ENCODE data around the gene TRUB1.
A peak's percentile ranks its signal among the peaks of the same experiment; 100 is the strongest.
"Not testable (repeated sequence)": the region's sequence is repeated elsewhere in the genome, so short reads cannot be mapped to it uniquely, and the experiment has no call there.

TRUB1 gene

DNA sequence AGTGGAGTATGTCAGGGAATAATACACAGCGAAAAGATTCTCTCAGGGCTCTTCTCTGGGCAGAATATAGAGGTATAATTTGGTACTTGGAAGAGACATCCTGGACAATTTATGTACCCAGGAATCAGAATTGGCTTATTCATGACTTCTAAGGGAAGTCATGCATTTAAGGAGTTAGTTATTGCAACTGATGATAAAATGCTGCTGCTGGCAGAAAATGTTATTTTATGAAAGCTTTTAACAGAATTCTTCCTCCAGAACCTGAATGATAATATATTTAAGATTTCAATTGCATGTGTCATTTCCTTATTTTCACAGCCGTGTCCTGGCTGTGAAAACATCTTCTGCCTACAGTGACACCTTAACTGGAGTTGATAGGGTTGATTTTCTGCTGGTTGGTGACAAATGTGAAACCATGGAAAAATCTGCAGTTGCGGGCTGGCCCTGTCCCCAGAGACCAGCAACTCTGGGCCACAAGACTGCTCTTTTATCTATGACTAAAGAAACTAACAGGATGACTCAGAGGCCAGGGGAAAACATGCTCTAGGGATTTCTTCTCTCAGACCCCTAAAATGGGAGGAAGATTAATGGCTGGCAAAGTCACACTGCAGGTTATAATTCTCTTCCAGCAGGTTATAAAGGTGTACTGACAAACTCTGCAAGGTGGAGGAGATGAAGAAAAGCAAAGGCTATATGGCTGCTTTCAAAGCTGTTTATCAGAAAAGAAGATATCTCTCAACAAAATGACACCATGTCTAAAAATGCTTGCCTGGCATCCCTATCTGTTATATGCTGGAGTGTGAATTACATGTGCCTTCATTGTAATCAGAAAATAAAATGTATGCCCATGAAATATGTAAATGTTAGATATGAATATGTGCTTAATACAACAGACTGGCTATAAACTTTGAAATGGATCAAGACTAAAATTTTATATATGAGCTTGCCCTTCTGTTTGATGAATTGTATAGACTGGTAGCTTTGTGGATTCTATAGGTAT is 12.1 kb upstream of the TRUB1 start:
- DNase-seq (ENCODE audit: low spot score): peak; percentile 66

DNA sequence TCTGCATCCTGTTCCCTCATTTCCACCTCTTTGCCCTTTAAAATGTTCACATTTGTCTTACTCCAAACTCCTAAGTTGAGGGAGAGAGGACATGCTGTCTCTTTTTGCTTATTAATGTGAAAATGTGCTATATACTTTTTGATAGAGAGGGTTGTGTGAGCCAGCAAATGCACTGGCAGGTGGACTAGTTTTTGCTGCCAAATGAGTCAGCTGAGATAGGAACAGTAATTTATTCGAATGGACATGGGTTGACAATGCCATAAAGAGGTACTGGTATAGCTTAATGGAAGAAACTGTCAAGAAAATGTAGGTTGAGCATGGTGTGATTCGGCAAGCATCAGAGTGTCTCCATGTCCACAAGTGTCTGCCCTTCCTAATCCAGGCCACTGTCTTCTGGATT is 9.2 kb upstream of the TRUB1 start:
- DNase-seq (ENCODE audit: low spot score): no peak

GRCh38 chr10:114930320-114930719 is 7.7 kb upstream of the TRUB1 start:
- DNase-seq (ENCODE audit: low spot score): peak; percentile 11

GRCh38 chr10:114931072-114931679 is 6.8 kb upstream of the TRUB1 start:
- no peak for DNase-seq (ENCODE audit: low spot score)

GRCh38 chr10:114932225-114932624 is 5.8 kb upstream of the TRUB1 start:
- no peak for DNase-seq (ENCODE audit: low spot score)

DNA sequence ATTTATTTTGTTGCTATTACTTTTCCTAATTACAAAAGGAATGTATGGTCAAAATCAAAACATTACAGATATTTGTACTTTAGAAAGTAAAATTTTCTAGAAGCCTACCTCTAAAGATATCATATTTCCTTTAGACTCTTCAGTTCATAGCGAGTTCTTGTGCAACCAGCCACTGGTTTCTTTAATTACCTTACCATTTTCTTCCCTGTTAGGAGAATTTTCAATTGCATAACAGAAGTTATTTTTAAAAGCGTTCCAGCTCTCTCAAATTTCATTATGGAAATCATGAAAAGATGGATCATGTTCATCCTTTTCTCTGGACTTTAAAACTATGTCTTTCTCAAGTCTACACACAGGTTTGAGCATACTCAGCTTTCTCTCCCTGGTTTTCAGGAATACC is 5.0 kb upstream of the TRUB1 start:
- no peak for DNase-seq (ENCODE audit: low spot score)

DNA sequence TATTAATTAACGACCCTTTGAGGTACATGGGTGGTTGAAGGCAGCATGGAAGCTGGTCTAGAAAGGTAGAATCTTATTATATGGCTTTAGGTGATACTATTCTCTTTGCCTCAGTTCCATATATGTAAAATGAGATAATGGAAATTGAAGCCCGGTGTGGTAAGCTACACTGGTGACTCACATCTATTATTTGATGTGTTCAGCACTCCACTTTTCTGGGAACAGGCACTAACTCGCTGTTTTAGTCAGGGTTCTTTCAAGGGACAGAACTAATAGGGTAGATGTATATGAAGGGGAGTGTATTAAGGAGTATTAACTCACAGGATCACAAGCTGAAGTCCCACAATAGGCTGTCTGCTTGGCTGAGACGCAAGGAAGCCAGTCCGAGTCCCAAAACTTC is 4.4 kb upstream of the TRUB1 start:
- no peak for DNase-seq (ENCODE audit: low spot score)

GRCh38 chr10:114933995-114934394 is 4.0 kb upstream of the TRUB1 start:
- DNase-seq (ENCODE audit: low spot score): not testable (repeated sequence)

- no peak for DNase-seq (ENCODE audit: low spot score)
Measured at GRCh38 chr10:114938856-114939193, 830 bp downstream of the TRUB1 start.

GRCh38 chr10:114940735-114941134 is 2.7 kb downstream of the TRUB1 start:
- DNase-seq (ENCODE audit: low spot score): no peak

DNA sequence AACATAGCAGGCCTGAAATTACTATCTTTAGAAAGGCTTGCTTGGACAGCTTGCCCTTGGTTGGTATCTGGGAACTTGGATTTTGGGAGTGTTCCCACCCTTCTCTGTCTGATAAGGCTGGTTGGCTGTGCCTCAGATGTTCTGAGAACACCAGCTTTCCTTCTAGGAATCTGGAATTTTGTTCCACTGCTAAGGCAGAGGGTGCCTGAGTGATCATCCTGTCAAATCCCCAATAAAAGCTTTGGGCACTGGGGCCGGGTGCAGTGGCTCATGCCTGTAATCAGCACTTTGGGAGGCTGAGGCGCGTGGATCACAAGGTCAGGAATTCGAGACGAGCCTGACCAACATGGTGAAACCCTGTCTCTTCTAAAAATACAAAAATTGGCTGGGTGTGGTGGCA is 5.0 kb downstream of the TRUB1 start:
- no peak for DNase-seq (ENCODE audit: low spot score)

- DNase-seq (ENCODE audit: low spot score): no peak
Measured at GRCh38 chr10:114953047-114953446, 15.1 kb downstream of the TRUB1 start.

DNA sequence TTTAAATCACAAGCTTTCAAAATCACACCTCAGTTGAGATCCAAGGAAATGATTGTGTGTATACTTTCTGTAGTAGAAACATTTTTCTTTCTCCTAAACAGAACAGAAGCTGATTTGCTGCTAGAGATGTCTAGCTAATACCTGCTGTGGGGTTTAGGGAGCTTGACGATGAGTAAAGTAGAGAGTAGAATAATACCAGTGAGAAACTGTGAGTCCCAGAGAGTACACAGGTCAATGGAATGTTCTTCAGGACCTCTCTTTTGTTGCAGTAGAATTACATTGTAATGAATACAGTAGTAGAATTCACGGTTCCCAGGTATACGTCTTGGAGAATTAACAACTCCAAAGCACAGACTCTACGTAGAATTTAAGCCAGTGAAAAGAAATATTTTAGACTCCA is 18.0 kb downstream of the TRUB1 start:
- no peak for DNase-seq (ENCODE audit: low spot score)

DNA sequence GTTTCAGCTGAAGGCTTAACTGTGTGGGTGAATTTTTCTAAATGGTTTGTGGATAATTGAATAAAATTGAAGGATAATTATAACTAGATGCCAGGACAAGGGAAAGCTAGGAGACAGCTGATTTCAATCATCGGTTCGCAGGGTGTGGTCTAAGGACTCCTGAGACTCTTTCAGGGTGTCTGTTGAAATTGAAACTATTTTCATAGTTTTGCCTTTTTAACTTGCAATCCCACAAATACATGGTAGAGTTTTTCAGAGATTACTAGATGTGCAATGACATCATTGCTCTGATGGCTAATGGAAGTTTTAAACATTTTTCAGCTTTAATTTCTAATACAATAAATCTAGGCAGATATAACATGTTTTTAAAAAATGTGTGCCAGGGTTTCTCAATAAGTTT is 18.5 kb downstream of the TRUB1 start:
- peak; percentile 8 for DNase-seq (ENCODE audit: low spot score)

DNA sequence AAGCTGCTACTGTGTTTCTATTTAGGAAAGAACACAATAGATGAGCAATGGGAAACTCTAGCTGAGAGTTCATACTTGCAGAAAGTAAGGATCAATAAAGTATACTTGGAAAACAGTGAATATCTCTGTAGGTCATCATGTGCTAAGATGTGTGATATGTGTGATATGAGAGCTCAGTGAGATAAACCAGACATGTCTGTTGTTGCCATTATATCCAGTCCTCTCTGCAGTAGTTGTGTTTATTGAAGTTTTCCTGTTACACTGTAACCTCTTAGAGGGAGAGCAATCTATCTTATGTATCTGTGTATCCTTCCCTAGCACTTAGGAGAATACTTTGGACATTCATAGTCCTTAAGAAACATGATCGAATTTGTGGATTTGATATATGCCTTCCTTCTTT is 19.1 kb downstream of the TRUB1 start:
- no peak for DNase-seq (ENCODE audit: low spot score)

- peak; percentile 17 for DNase-seq (ENCODE audit: low spot score)
Measured at GRCh38 chr10:114957673-114958072, 19.7 kb downstream of the TRUB1 start.

DNA sequence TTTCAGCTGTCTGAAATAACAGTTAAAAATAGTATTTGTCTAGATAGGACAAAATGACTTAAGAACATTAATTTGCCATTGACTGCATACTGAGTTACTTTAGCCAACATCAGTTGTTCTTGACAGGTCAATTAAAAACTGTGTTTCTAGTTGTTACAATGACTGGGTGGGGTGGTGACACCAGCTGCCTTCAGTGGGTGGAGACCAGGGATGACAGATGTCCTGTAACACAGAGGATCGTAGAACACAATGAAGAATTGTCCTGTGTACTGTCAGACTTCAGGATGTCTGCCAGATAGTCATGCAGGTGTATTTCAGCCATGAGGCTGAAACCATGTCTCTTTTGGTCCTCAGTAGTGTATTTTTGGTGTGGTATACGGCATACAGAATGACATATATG is 24.4 kb downstream of the TRUB1 start:
- DNase-seq (ENCODE audit: low spot score): no peak

GRCh38 chr10:114963908-114964307 is 25.9 kb downstream of the TRUB1 start:
- no peak for DNase-seq (ENCODE audit: low spot score)

GRCh38 chr10:114967071-114967470 is 29.1 kb downstream of the TRUB1 start:
- no peak for DNase-seq (ENCODE audit: low spot score)

DNA sequence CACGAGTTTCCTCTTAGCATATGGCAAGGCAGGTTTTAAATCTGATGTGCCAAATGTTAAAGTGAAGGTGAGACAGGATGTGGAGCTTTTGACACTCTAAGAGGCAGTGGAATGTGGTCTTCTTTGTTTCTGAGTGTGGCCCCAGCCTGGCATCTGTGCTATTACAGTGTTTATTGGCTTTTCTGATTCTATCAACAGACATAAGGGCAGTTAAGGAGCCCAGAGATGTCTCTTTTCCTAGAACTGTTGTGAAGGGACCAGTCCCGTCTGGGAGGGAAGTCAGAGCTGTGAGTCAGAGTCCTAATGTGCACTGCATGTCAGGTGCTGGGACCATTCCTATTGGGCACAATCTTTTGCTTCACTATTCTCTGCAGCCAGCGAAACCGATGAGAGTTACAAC is 32.5 kb downstream of the TRUB1 start:
- no peak for DNase-seq (ENCODE audit: low spot score)

GRCh38 chr10:114973306-114973705 is 35.3 kb downstream of the TRUB1 start:
- DNase-seq (ENCODE audit: low spot score): no peak

GRCh38 chr10:114973997-114974396 is 36.0 kb downstream of the TRUB1 start:
- DNase-seq (ENCODE audit: low spot score): no peak

GRCh38 chr10:114974625-114975024 is 36.6 kb downstream of the TRUB1 start:
- DNase-seq (ENCODE audit: low spot score): no peak

- DNase-seq (ENCODE audit: low spot score): no peak
Measured at GRCh38 chr10:114975091-114975490, 37.1 kb downstream of the TRUB1 start.

All from AG08395 (cell line).